PC-3 (cell line): ENCODE results near the gene STPG4.

Experiments used
- CTCF ChIP-seq: fragments of 300-600 bp; sonication (generic); conservative IDR thresholded peaks from 2 replicates; pipeline ENCODE4 v1.5.1; 2017; ENCODE audit warnings: antibody characterized with exemption, low read depth, mild to moderate bottlenecking, low read length
- EZH2 ChIP-seq: fragments of 300-600 bp; sonication (generic); IDR thresholded peaks from one replicate; pipeline ENCODE4 v1.6.1; 2017; ENCODE audit warnings: antibody characterized with exemption, mild to moderate bottlenecking, low read length; ENCODE audit not compliant: unreplicated experiment

- TF ChIP-seq CTCF (no peak), EZH2 (no peak)
These were observed 48.9 kb upstream of the STPG4 start for GRCh38 chr2:47203995-47204394.
